ACHN (cell line): ENCODE measurements around the gene EPB41L2.
A peak's percentile ranks its signal among the peaks of the same experiment; 100 is the strongest.

Experiments used
- DNase-seq: peaks from one replicate; pipeline ENCODE4 v3.0.0-alpha.2; 2015
- in situ Hi-C: cut with HindIII; loops from 2 replicates; pipeline ENCODE4 v1.10.0; 2017; ENCODE audit warnings: low sequenced_read_pairs, low pct_ligation_motif_present, low pct_unique_long_range_greater_than_20kb

Gene EPB41L2

GRCh38 chr6:130908188-130908587, 154.9 kb downstream of the EPB41L2 start:
- no peak for DNase-seq
- in situ Hi-C loops = no loop called here

- DNase-seq = no peak
- in situ Hi-C loops = no loop called here
Observed at GRCh38 chr6:130907687-130908086, 155.4 kb downstream of the EPB41L2 start.

- DNase-seq = no peak
- in situ Hi-C loops = no loop called here
Observed at GRCh38 chr6:130906736-130907381, 156.2 kb downstream of the EPB41L2 start.

- DNase-seq = no peak
- in situ Hi-C loops = no loop called here
Observed at GRCh38 chr6:130903602-130904001, 159.4 kb downstream of the EPB41L2 start.

GRCh38 chr6:130903007-130903406, 160.0 kb downstream of the EPB41L2 start:
- DNase-seq = no peak
- in situ Hi-C loops = no loop called here

GRCh38 chr6:130900913-130901312, 162.1 kb downstream of the EPB41L2 start:
- in situ Hi-C loops = no loop called here
- DNase-seq = peak; percentile 64

GRCh38 chr6:130896249-130896648, 166.8 kb downstream of the EPB41L2 start:
- no peak for DNase-seq
- in situ Hi-C loops = no loop called here

- DNase-seq = no peak
- in situ Hi-C loops = no loop called here
Observed at GRCh38 chr6:130895516-130895915, 167.5 kb downstream of the EPB41L2 start.

GRCh38 chr6:130893766-130894165, 169.3 kb downstream of the EPB41L2 start:
- DNase-seq = no peak
- in situ Hi-C loops = no loop called here

GRCh38 chr6:130893277-130893676, 169.8 kb downstream of the EPB41L2 start:
- DNase-seq = no peak
- in situ Hi-C loops = no loop called here

GRCh38 chr6:130890521-130890971, 172.5 kb downstream of the EPB41L2 start:
- in situ Hi-C loops = no loop called here
- no peak for DNase-seq

- DNase-seq = no peak
- in situ Hi-C loops = no loop called here
Observed at GRCh38 chr6:130889423-130889822, 173.6 kb downstream of the EPB41L2 start.

GRCh38 chr6:130888246-130888645, 174.8 kb downstream of the EPB41L2 start:
- no peak for DNase-seq
- in situ Hi-C loops = no loop called here

GRCh38 chr6:130886966-130887365, 176.1 kb downstream of the EPB41L2 start:
- in situ Hi-C loops = no loop called here
- no peak for DNase-seq

- DNase-seq = peak; percentile 80
- in situ Hi-C loops = no loop called here
Observed at GRCh38 chr6:130885392-130886192, 177.5 kb downstream of the EPB41L2 start.

GRCh38 chr6:130882370-130882769, 180.7 kb downstream of the EPB41L2 start:
- no peak for DNase-seq
- in situ Hi-C loops = no loop called here

GRCh38 chr6:130879826-130880225, 183.2 kb downstream of the EPB41L2 start:
- in situ Hi-C loops = no loop called here
- DNase-seq = no peak

- no peak for DNase-seq
- in situ Hi-C loops = no loop called here
Observed at GRCh38 chr6:130873746-130874145, 189.3 kb downstream of the EPB41L2 start.

GRCh38 chr6:130872250-130873095, 190.6 kb downstream of the EPB41L2 start:
- peak; percentile 58 for DNase-seq
- in situ Hi-C loops = no loop called here
